Measurements from ENCODE around the gene CDKAL1. TPM values are rescaled to one million over a fixed set of nuclear protein-coding genes. Genes with fewer than 3 reads are reported as not detected.

Gene CDKAL1
- total and polyA plus RNA-seq, 9 of the 15 experiments (the other 6 are each of a cell fraction or from before 2014, with no cell fraction given): 11.2 to 36.3 (median 20.1) TPM

DNA sequence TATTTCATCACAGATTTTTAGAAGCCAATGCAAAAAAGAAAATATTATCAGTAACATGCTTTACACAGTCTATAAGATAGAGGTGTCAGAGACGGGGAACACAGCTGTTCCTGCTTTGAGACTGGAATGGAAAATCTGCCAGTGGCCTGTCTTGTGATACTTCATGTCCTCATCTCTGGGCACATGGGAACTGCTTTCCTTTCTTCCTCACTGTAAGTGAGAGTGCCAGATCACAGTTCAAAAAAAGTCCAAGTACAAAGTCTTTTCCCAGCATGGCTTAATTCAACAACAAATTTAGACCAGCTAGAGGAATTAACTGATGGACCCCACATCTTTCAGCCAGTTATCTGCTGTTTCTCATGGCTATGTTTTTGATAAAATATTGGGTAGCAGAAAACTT lies 490.4 kb downstream of the CDKAL1 start (continued):
- TF ChIP-seq, protein P1, sequence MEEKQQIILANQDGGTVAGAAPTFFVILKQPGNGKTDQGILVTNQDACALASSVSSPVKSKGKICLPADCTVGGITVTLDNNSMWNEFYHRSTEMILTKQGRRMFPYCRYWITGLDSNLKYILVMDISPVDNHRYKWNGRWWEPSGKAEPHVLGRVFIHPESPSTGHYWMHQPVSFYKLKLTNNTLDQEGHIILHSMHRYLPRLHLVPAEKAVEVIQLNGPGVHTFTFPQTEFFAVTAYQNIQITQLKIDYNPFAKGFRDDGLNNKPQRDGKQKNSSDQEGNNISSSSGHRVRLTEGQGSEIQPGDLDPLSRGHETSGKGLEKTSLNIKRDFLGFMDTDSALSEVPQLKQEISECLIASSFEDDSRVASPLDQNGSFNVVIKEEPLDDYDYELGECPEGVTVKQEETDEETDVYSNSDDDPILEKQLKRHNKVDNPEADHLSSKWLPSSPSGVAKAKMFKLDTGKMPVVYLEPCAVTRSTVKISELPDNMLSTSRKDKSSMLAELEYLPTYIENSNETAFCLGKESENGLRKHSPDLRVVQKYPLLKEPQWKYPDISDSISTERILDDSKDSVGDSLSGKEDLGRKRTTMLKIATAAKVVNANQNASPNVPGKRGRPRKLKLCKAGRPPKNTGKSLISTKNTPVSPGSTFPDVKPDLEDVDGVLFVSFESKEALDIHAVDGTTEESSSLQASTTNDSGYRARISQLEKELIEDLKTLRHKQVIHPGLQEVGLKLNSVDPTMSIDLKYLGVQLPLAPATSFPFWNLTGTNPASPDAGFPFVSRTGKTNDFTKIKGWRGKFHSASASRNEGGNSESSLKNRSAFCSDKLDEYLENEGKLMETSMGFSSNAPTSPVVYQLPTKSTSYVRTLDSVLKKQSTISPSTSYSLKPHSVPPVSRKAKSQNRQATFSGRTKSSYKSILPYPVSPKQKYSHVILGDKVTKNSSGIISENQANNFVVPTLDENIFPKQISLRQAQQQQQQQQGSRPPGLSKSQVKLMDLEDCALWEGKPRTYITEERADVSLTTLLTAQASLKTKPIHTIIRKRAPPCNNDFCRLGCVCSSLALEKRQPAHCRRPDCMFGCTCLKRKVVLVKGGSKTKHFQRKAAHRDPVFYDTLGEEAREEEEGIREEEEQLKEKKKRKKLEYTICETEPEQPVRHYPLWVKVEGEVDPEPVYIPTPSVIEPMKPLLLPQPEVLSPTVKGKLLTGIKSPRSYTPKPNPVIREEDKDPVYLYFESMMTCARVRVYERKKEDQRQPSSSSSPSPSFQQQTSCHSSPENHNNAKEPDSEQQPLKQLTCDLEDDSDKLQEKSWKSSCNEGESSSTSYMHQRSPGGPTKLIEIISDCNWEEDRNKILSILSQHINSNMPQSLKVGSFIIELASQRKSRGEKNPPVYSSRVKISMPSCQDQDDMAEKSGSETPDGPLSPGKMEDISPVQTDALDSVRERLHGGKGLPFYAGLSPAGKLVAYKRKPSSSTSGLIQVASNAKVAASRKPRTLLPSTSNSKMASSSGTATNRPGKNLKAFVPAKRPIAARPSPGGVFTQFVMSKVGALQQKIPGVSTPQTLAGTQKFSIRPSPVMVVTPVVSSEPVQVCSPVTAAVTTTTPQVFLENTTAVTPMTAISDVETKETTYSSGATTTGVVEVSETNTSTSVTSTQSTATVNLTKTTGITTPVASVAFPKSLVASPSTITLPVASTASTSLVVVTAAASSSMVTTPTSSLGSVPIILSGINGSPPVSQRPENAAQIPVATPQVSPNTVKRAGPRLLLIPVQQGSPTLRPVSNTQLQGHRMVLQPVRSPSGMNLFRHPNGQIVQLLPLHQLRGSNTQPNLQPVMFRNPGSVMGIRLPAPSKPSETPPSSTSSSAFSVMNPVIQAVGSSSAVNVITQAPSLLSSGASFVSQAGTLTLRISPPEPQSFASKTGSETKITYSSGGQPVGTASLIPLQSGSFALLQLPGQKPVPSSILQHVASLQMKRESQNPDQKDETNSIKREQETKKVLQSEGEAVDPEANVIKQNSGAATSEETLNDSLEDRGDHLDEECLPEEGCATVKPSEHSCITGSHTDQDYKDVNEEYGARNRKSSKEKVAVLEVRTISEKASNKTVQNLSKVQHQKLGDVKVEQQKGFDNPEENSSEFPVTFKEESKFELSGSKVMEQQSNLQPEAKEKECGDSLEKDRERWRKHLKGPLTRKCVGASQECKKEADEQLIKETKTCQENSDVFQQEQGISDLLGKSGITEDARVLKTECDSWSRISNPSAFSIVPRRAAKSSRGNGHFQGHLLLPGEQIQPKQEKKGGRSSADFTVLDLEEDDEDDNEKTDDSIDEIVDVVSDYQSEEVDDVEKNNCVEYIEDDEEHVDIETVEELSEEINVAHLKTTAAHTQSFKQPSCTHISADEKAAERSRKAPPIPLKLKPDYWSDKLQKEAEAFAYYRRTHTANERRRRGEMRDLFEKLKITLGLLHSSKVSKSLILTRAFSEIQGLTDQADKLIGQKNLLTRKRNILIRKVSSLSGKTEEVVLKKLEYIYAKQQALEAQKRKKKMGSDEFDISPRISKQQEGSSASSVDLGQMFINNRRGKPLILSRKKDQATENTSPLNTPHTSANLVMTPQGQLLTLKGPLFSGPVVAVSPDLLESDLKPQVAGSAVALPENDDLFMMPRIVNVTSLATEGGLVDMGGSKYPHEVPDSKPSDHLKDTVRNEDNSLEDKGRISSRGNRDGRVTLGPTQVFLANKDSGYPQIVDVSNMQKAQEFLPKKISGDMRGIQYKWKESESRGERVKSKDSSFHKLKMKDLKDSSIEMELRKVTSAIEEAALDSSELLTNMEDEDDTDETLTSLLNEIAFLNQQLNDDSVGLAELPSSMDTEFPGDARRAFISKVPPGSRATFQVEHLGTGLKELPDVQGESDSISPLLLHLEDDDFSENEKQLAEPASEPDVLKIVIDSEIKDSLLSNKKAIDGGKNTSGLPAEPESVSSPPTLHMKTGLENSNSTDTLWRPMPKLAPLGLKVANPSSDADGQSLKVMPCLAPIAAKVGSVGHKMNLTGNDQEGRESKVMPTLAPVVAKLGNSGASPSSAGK (IDR thresholded peaks at IDR 0.05): no peak
- TF ChIP-seq, protein P2, sequence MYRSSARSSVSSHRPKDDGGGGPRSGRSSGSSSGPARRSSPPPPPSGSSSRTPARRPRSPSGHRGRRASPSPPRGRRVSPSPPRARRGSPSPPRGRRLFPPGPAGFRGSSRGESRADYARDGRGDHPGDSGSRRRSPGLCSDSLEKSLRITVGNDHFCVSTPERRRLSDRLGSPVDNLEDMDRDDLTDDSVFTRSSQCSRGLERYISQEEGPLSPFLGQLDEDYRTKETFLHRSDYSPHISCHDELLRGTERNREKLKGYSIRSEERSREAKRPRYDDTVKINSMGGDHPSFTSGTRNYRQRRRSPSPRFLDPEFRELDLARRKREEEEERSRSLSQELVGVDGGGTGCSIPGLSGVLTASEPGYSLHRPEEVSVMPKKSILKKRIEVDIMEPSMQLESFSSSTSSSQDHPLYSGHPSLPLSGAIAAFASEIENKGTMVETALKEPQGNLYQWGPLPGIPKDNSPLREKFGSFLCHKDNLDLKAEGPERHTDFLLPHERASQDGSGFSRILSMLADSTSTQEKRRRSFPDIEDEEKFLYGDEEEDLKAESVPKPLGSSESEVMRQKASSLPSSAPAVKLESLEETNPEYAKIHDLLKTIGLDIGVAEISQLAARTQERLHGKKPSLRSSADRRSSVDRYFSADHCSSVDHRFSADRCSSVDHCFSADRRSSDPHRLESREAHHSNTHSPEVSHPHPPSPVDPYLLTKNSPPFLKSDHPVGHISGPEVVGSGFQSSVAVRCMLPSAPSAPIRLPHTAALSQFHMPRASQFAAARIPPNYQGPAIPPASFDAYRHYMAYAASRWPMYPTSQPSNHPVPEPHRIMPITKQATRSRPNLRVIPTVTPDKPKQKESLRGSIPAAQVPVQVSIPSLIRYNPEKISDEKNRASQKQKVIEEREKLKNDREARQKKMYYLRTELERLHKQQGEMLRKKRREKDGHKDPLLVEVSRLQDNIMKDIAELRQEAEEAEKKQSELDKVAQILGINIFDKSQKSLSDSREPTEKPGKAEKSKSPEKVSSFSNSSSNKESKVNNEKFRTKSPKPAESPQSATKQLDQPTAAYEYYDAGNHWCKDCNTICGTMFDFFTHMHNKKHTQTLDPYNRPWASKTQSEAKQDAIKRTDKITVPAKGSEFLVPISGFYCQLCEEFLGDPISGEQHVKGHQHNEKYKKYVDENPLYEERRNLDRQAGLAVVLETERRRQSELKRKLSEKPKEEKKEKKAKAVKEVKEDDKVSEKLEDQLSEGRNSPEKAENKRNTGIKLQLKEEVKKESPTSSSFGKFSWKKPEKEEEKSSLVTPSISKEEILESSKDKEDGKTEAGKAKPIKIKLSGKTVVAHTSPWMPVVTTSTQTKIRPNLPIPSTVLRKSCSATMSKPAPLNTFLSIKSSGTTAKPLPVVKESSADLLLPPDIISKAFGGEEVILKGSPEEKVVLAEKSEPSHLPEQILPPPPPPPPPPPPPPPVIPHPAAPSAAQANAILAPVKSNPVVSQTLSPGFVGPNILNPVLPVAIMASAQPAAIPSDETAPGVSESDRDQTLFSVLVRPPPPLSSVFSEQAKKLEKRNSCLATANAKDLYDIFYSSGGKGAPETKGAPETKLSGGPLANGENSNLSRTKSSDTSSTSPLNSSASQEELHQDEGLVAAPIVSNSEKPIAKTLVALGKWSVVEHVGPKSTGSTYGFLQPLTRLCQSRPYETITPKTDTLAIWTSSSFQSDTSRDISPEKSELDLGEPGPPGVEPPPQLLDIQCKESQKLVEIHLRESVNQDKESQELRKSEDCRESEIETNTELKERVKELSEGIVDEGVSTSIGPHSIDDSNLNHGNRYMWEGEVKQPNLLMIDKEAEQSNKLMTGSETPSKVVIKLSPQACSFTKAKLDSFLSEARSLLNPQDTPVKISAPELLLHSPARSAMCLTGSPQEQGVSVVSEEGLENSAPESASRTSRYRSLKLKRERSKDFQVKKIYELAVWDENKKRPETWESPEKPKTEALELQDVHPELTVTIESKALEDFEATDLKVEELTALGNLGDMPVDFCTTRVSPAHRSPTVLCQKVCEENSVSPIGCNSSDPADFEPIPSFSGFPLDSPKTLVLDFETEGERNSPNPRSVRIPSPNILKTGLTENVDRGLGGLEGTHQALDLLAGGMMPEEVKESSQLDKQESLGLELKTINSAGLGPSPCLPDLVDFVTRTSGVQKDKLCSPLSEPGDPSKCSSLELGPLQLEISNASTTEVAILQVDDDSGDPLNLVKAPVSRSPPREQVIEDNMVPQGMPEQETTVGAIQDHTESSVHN (IDR thresholded peaks at IDR 0.05; ENCODE audit: borderline replicate concordance in 1 of 2, low read depth in 1 of 2): no peak
- TF ChIP-seq ZNF354B (CRISPR knock-in tag; IDR thresholded peaks at IDR 0.05) (no peak), SLC30A9 (CRISPR knock-in tag; IDR thresholded peaks at IDR 0.05) (no peak), RNF2 (IDR thresholded peaks at IDR 0.05) (no peak)

All from K562 (cell line).